Large intestine (tissue), 3 donors: ENCODE measurements around the gene TP53TG3D. TPM values are rescaled to one million over a fixed set of nuclear protein-coding genes. Genes with fewer than 3 reads are reported as not detected.
"Not testable (repeated sequence)": the region's sequence is repeated elsewhere in the genome, so short reads cannot be mapped to it uniquely, and the experiment has no call there.

Experiments
- DNase-seq, 2 donors: peaks; one replicate each; pipeline versions ENCODE4 v3.0.0 to v3.0.0-alpha.2; 2013
- H3K27ac ChIP-seq: one replicate; pipeline ENCODE4 v1.5.1; 2013; ENCODE audit warnings: low read length
- H3K27me3 ChIP-seq: 2 replicates; pipeline ENCODE4 v1.6.1; 2013; ENCODE audit warnings: low read length; ENCODE audit not compliant: control insufficient read depth, insufficient read depth
- H3K36me3 ChIP-seq: 2 replicates; pipeline ENCODE4 v1.6.1; 2013; ENCODE audit warnings: low read length; ENCODE audit not compliant: control insufficient read depth, insufficient read depth
- H3K4me1 ChIP-seq: one replicate; pipeline ENCODE4 v1.6.1; 2013; ENCODE audit warnings: low read length; ENCODE audit not compliant: control insufficient read depth, insufficient read depth
- H3K4me3 ChIP-seq: one replicate; pipeline ENCODE4 v1.5.1; 2013; ENCODE audit warnings: low read length
- H3K9me3 ChIP-seq: one replicate; pipeline ENCODE4 v1.6.1; 2013; ENCODE audit warnings: mild to moderate bottlenecking, low read depth, low read length, moderate library complexity; ENCODE audit not compliant: control insufficient read depth
- WGBS: methylation state at CpG from one replicate; pipeline ENCODE4 v1.1.5; 2013; ENCODE audit warnings: low lambda C conversion rate; ENCODE audit not compliant: insufficient coverage; 5-methylcytosine and 5-hydroxymethylcytosine counted together
- polyA plus RNA-seq: library from polyadenylated mRNA; unstranded; fragments of 120-200 nt; gene quantifications from one replicate; pipeline ENCODE4 v1.2.1, GENCODE V29; 2013

The TP53TG3D gene
- polyA plus RNA-seq, 1 donor: not detected

- WGBS: no CpG with 5 or more reads among the region's 16 CpGs
Observed at GRCh38 chr16:32289197-32289596, 36.1 kb downstream of the TP53TG3D start.

GRCh38 chr16:32302776-32303175 lies 49.7 kb downstream of the TP53TG3D start:
- not testable (repeated sequence) for H3K4me1 ChIP-seq, H3K4me3 ChIP-seq, H3K9me3 ChIP-seq, H3K27me3 ChIP-seq, DNase-seq, H3K27ac ChIP-seq, H3K36me3 ChIP-seq
- WGBS: no CpG with 5 or more reads among the region's 4 CpGs

More at GRCh38 chr16:32289197-32289596, 36.1 kb downstream of the TP53TG3D start:
- DNase-seq, H3K4me3 ChIP-seq, H3K27me3 ChIP-seq, H3K4me1 ChIP-seq, H3K9me3 ChIP-seq, H3K27ac ChIP-seq, H3K36me3 ChIP-seq: not testable (repeated sequence)
